GM21528 (cell line): ENCODE results near the gene TMEM161A.
"Not testable (repeated sequence)": the region's sequence is repeated elsewhere in the genome, so short reads cannot be mapped to it uniquely, and the experiment has no call there.

Source experiments
- ATAC-seq: cut with Tn5 transposase; IDR thresholded peaks from one replicate; pipeline ENCODE4 v1.9.1; 2021; ENCODE audit warnings: mild to moderate bottlenecking, moderate library complexity; ENCODE audit not compliant: unreplicated experiment, low FRiP score

Gene TMEM161A

GRCh38 chr19:19138109-19138981 is at the start of gene TMEM161A:
TSS of gene TMEM161A (minus strand) at chr19:19138478. CDS start at chr19:19138428, 50 bp downstream.
- ATAC-seq: peak; percentile 94

GRCh38 chr19:19186742-19187141 is 48.5 kb upstream of the TMEM161A start:
- no peak for ATAC-seq

- no peak for ATAC-seq
Measured at GRCh38 chr19:19185853-19186740, 47.8 kb upstream of the TMEM161A start.

GRCh38 chr19:19181488-19181998 is 43.3 kb upstream of the TMEM161A start:
- no peak for ATAC-seq

- no peak for ATAC-seq
Measured at GRCh38 chr19:19179548-19180441, 41.5 kb upstream of the TMEM161A start.

GRCh38 chr19:19176950-19177349 is 38.7 kb upstream of the TMEM161A start:
- no peak for ATAC-seq

- ATAC-seq: not testable (repeated sequence)
Measured at GRCh38 chr19:19173243-19173642, 35.0 kb upstream of the TMEM161A start.

GRCh38 chr19:19171821-19172532 is 33.7 kb upstream of the TMEM161A start:
- no peak for ATAC-seq

GRCh38 chr19:19170873-19171672 is 32.8 kb upstream of the TMEM161A start:
- no peak for ATAC-seq

- peak; percentile 73 for ATAC-seq
Measured at GRCh38 chr19:19170053-19170872, 32.0 kb upstream of the TMEM161A start, which contains the start of gene MEF2B. TSS of gene MEF2B (minus strand) at chr19:19170263. CDS start at chr19:19150735, 19,528 bp downstream.

GRCh38 chr19:19169236-19170052 is 31.2 kb upstream of the TMEM161A start:
- peak; percentile 10 for ATAC-seq

- ATAC-seq: no peak
Measured at GRCh38 chr19:19167612-19168011, 29.3 kb upstream of the TMEM161A start.

- no peak for ATAC-seq
Measured at GRCh38 chr19:19165396-19165795, 27.1 kb upstream of the TMEM161A start.

GRCh38 chr19:19162495-19162894 is 24.2 kb upstream of the TMEM161A start:
- ATAC-seq: no peak

GRCh38 chr19:19160461-19161035 is 22.3 kb upstream of the TMEM161A start:
- ATAC-seq: no peak

GRCh38 chr19:19159534-19159933 is 21.3 kb upstream of the TMEM161A start:
- no peak for ATAC-seq
